Cardiac septum (tissue), 1 donor: ENCODE measurements around the gene PANK2. TPM values are rescaled to one million over a fixed set of nuclear protein-coding genes. Genes with fewer than 3 reads are reported as not detected.
"Not testable (repeated sequence)": the region's sequence is repeated elsewhere in the genome, so short reads cannot be mapped to it uniquely, and the experiment has no call there.

Source experiments
- DNase-seq: peaks from one replicate; pipeline ENCODE4 v3.0.0-alpha.2; 2020; ENCODE audit warnings: low spot score
- intact Hi-C: fragments of 100-400 bp; cut with DNase I; formaldehyde crosslinking; loops from one replicate; pipeline ENCODE4 v1.14.0; 2022
- total RNA-seq: library from RNA; stranded (reverse); fragmentation: NEBNext Ultra II Directional; extraction: Animal tissue kit (Norgen Biotek cat#: 25700); gene quantifications from one replicate; pipeline ENCODE4 v1.2.1, GENCODE V29; 2021
- donor health status: DM: no; HTN: no; CAD: no.

PANK2 gene
- total RNA-seq, 1 donor from 2014 or later = 21.5 TPM

DNA sequence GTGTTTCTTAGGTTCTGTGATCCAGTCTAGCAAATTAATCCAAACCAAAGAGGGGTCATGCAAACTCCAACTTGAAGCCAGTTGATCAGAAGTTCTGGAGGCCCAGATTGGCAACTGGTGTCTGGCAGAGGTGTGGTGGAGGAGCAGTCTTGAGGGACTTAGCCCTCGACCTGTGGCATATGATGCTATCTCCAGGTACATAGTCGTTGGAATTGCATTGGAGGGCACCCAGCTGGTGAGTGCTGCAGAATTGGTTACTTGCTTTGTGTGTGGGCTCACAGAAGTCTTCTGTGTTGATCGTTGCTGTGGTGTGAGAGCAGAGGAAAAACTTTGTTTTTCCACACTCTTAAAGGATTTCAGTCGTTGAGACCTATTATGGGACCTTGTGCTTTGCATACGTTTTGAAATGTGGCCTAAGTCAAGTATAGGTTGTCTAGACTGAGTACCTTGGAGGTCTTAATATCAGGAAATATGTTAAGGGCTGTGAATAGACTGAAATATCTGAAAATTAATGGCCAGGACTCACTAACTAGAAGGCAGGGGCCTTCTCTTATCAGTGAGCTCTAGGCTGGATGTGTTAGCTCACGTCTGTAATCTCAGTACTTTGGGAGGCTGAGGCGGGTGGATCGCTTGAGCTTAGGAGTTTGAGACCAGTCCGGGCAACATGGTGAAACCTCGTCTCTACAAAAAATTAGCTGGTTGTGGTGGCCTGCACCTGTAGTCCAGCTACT, 7.8 kb downstream of the PANK2 start:
- intact Hi-C loops = no loop called here
- no peak for DNase-seq

DNA sequence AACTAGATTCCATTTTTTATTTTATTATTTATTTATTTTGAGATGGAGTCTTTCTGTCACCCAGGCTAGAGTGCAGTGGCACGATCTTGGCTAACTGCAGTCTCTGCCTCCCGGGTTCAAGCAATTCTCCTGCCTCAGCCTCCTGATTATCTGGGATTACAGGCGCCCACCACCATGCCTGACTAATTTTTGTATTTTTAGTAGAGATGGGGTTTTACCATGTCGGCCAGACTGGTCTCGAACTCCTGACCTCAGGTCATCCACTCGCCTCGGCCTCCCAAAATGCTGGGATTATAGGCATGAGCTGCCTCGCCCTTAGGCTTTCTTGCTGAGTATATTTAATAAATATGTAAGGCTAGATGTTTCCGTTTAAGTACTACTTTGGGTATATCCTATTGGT, 9.0 kb downstream of the PANK2 start:
- intact Hi-C loops = not testable (repeated sequence)

DNA sequence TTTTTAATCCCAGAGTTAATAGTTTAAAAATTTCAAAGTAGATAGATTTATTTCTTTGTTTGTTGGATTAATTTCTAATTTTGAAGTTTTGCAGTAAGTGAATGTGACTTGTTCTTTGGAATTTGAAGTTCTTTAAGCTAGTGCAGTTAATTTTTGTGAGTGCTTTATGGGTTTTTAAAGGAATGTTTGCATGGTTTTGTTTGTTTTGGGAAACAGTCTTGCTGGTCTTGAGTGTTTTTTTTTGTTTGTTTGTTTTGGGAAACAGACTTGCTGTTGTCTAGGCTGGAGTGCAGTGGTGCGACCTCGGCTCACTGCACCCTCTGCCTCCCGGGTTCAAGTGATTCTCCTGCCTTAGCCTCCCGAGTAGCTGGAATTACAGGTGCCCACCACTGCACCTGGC, 9.5 kb downstream of the PANK2 start:
- intact Hi-C loops = no loop called here

More for the DNA sequence above, 9.0 kb downstream of the PANK2 start:
- DNase-seq = not testable (repeated sequence)

DNA sequence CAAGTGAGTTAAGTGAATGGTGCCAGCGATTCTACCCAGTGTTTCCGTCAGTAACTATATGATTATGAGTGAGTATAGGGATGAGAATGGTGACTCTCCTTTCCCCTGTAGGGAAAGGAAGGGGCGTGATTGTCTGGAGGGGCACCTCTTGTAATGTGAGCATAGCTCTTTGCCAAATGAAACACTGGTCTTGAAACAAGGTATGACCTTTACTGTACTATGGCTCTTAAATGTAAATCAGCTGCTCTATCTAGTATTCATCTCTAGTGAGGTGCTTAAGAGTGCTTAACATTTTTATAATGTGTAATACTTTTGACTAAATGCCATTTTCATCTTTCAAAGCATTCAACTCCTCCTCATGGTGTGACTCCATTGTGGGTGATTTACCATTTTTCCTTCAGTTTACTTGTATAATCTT, 11.0 kb downstream of the PANK2 start:
- intact Hi-C loops = no loop called here
- DNase-seq = no peak

More for the DNA sequence above, 9.5 kb downstream of the PANK2 start:
- DNase-seq = no peak

DNA sequence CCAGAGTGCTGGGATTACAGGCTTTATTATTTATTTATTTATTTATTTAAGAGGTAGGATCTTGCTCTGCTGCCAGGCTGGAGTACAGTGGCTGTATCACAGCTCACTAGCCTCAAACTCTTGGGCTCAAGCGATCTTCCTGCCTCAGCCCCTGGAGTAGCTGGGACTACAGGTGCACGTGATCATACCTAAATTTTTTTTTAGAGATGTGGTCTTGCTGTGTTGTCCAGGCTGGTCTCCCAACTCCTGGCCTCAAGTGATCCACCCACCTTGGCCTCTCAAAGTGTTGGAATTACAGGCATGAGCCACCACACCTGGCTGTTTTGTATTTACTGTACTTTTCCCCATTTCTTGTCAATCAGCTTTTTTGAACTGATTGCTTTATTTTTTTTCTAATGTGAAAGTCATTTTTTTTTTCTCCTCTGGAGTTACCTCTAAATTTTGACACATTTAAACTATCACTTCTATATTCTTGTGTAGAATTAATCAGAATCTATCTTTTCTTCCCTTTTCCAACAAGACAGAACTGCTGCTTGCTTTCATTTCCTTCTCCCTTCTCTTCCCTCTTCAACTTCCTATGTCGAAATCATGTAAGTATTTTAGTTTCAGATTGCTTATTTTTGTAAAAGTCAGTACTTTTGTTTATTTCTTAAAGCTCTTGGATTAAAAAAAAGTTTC, 12.0 kb downstream of the PANK2 start:
- DNase-seq = no peak
- intact Hi-C loops = no loop called here

DNA sequence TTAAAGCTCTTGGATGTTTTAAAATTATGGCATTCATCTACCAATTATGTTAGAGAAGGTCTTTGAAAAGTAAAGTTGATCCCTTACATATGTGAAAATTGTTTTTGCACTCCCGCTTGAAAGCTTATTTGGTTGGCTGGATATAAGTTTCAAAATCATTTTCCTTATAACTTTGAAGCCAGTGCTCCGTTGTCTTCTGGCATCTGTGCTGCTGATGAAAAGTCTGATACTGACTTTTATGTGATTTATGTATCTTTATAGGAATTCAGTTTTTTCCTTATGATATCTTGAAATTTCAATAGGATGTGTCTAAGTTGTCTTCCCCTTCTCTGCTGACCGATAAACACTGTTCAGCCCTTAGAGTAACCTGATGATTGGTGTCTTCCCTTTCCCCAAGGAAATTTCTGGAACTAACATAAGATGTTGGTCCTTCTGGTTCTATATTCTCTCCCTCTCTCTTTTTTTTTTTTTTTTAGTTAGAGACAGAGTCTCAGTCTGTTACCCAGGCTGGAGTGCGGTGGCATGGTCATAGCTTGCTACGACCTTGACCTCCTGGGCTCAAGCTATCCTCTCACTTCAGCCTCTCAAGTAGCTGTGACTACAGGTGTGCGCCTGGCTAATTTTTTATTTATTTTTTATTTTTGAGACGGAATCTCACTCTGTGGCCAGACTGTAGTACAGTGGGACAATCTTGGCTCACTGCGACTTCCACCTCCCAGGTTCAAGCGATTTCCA, 12.7 kb downstream of the PANK2 start:
- intact Hi-C loops = no loop called here
- no peak for DNase-seq

DNA sequence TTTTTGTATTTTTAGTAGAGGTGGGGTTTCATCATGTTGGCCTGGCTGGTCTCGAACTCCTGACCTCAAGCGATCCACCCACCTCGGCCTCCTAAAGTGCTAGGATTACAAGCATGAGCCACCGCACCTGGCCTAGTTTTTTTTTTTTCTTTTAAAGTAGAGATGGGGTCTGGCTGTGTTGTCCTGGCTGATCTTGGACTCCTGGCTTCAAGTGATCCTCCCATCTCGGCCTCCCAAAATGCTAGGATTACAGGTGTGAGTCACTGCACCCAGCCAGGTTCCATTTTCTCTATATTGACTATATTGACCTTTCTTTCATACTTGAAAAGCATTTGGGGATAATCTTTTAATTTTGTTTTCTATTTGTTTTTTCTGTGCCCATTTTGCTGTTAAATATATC, 13.3 kb downstream of the PANK2 start:
- intact Hi-C loops = no loop called here
- DNase-seq = no peak

DNA sequence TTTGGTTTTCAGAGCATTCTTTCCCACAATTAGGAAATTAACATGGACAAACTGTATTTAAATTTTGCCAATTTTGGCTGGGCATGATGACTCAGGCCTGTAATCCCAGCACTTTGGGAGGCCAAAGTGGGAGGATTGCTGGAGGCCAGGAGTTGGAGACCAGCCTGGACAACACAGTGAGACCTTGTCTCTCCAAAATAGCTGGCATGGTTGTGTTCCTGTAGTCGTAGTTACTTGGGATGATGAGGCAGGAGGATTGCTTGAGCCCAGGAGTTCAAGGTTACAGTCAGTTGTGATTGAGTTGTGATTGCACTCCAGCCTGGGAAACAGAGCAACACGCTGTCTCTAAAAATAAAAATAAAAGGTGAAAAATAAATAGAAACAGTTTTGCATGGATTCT, 15.0 kb downstream of the PANK2 start:
- DNase-seq = no peak
- intact Hi-C loops = no loop called here

DNA sequence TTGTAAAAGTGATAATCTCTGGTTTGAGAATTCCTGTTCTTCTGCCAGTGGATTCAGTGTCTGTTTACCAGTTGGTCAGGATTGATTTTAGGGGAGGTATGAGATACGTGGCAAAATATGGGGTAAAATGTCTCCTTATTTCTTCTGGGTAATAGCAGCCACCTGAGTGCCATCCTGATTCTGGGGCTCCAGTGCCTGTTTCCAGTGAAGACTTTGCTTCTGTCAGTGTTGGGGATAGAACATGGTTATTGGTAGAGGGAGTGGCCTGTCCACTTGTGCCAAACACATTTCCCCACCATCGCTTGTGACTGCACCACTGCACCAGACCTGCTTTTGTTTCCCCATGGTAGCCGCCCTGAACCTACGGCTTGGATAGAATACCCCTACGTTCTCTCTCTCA, 15.7 kb downstream of the PANK2 start:
- DNase-seq = no peak
- intact Hi-C loops = no loop called here

DNA sequence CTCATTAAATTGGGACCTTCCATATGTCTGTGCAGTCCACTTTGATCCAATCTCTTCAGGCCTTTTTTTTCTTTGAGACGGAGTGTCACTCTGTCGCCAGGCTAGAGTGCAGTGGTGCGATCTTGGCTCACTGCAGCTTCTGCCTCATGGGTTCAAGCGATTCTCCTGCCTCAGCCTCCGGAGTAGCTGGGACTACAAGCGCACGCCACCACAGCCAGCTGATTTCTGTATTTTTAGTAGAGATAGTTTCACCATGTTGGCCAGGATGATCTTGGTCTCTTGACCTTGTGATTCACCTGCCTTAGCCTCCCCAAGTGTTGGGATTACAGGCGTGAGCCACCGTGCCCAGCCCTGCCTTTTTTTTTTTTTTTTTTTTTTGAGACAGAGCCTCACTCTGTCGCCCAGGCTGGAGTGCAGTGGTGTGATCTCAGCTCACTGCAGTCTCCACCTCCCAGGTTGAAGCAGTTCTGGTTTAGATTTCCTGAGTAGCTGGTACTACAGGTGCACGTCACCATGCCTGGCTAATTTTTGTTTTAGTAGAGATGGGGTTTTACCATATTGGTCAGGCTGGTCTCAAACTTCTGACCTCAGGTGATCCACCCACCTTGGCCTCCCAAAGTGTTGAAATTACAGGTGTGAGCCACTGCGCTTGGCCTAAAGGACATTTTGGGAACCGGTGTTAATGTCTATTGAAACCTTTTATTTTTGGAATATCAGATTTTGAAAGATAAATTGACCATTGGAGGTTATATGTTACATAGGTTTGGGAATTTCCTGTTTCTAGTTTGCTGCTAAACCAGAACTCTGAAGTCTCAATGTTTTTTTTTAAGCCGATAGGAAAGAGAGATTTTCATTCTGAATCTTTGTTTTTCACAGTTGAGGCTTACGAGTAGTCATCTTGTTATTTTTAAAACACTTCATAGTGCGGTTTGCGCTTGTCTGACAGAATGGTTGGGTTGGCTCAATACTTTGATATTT, 17.8 kb downstream of the PANK2 start:
- intact Hi-C loops, DNase-seq: not testable (repeated sequence)

DNA sequence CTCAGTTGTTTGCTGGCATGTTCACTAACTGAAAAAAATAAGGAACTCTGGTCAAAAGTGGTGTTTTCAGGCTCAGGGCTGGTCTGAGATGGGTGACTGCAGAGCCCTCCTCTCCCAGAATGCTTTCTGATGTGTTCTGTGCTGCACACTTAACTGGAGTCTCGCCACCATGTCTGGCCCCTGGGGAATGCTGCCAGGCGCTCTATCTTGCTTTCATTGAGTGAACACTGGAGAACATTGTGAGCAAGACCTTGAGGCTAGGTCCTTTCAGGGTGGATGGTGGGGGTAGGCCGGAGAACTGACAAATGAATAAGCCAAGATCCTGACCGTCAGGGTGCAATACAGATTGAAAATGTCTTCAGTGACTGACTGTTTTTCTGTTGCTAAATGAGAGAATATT, 19.5 kb downstream of the PANK2 start:
- intact Hi-C loops = no loop called here
- DNase-seq = no peak

DNA sequence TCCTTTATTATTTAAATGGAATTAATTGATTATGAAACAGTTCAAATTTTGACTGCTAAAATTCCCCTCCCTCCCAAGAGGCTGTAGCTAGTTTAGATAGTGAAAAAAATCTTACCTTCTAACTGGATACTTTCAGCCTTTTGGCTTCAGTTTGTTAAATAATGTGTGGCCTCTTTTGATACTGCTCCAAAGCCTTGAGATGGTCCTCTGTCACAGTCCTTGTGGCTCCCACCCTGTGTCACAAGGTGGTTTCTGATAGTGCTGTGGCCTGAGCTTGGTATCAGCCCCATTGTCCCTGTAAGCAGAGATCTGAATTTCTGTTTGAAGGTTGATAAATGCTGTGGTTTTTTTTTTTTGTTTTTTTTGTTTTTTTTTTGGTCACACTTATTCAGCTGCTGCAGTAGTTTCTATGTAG, 20.8 kb downstream of the PANK2 start:
- intact Hi-C loops = no loop called here

DNA sequence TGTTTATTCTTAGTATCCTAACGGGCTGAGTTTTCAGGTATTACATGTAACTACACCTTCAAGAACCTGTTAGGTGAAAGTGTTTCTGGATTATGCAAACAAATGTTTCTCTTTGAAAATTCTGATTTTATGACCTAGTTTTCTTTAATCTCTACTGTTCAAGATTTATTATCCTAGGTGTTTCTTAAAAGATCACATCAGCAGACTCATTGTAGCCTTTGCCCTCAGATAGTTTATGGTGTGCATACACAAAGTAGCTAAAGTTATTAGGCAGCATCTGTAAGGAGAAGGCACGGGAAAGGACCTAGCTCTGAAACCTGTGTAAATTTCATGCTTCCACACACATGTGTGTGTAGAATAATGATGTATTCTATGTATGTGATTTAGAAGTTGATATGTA, 21.7 kb downstream of the PANK2 start:
- no peak for DNase-seq
- intact Hi-C loops = no loop called here

More for the DNA sequence above, 20.8 kb downstream of the PANK2 start:
- no peak for DNase-seq

DNA sequence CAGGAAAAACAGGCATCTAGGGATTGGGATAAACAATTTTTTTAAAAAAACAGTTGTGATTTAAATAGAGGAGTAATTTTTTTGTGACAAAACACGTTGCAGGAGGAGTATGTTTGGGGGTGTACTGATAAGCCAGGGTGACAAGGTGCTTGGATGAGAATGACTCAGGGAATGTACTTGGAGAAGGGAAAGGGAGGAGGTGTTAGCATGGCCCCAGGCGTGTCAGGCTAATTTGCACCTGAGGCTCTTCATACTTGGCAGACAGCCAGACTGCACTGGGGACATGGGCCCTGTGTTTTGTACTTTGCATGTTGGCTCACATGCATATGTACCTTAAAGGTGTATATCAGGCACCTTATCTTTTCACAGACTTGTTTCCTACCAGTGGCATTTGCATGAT, 22.8 kb downstream of the PANK2 start:
- DNase-seq = no peak
- intact Hi-C loops = no loop called here

DNA sequence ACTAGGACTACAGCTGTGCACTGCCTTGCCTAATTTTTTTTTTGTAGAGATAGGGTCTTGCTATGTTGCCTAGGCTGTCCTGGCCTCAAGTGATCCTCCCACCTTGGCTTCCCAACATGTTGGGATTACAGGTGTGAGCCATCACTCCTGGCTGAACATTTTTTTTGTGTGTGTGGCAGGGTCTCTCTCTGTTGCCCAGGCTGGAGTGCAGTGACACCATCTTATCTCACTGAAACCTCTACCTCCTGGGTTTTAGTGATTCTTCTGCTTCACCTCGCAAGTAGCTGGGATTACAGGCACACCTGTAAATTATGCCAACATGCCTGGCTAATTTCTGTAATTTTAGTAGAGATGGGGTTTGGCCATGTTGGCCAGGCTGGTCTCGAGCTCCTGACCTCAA, 25.3 kb downstream of the PANK2 start:
- intact Hi-C loops = no loop called here
- no peak for DNase-seq

DNA sequence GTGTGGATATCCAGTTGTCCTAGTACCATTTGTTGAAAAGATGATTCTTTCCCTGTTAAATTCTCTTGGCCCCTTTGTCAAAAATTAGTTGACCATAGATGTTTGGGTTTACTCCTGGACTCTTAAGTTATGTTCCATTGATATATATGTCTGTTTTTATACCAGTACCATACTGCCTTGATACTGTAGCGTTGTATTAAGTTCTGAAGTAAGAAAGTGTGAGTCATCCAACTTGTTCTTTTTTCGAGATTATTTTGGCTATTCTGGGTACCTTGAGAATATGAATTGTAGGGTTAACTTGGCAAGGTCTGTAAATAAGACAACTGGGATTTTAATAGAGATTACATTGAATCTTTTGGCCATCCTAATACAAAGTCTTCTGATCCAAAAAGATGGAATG, 26.5 kb downstream of the PANK2 start:
- no peak for DNase-seq
- intact Hi-C loops = no loop called here

DNA sequence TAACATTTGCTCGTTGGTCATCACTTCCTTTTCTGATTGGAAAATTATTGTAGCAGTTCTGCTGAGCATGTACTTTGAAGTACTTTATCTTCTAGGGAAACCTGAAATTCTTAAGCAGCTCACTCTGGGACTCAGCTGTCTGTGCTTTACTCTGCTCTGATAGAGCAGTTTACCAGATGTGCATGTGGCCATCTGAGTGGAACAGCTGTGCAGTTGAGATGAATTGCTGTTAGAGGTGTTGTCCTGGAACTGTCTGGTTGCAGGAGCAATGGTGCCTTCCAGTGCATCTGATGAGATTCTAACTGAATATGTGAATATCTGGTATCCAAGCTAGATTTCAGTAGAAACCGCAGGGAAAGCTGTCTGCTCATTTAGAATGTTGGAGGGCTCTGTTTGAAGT, 27.2 kb downstream of the PANK2 start:
- no peak for DNase-seq
- intact Hi-C loops = no loop called here

DNA sequence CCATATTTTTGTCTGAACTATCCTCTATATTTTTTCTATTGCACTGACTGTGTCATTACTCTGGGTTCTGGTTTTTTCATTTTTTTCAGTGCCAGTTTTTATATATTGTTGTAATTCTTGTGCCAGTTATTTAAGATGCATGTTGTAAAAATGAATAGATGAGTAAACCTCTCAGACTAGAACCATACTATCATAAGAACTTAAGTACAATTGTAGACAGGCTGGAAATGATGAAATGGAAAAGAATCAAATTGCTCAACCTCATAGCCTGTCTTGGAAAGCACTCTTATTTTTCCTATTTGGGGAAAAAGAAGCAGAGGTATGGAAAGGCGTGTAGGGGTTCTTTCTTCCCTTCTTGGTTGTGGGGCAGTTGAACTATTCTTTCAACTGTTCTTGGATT, 30.2 kb downstream of the PANK2 start:
- intact Hi-C loops = no loop called here
- DNase-seq = no peak

DNA sequence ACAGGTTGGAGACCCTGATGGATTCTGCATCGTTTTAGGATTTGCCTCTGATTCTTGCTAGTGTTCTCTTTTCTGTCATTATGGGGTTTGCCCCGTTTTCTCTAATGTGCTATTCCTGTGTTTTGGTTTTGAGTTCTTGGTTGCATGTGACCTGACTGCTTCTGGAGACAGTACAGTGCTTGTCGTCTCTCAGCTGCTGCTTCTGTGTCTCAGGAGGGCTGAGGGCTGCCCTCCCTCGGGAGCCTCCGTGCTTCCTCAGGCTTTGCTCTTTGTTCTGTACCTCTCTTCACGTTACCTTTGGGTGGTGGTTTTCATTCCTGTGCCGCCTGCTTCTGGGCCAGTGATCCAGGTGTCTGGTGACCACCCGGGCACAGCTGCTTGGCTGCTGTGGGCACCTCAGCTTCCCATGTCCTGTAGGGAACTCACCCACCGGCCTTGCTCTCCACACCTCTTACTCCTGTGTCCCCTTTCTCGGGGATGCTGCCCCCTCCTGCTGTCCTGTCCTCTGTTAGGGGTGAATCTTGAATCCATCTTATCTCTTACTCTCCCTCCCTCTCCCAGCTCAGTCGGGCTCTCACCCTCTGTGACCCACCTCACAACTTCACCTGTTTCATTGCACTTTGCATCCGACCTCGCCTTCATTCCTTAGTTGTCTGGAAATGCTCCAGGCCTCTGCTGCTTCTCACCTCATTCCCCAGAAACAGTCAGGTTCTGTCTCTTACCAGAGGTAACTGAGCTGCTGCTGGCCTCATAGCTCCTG, 33.2 kb downstream of the PANK2 start:
- intact Hi-C loops = no loop called here
- no peak for DNase-seq
